HepG2 (cell line): ENCODE measurements around the gene AGTRAP. TPM values are rescaled to one million over a fixed set of nuclear protein-coding genes. Genes with fewer than 3 reads are reported as not detected.

Experiments
- ATAC-seq: fragments of 200-7000 bp; cut with Tn5 transposase; 3 replicates; pipeline ENCODE4 v1.9.1; 2020; ENCODE audit warnings: mild to moderate bottlenecking, moderate library complexity
- BruUV-seq: library from RNA; stranded (reverse); fragments of 400-500 nt; replicated peaks from 2 replicates; lab custom pipeline; 2021; lab: Mats Ljungman, UMichigan
- CTCF ChIA-PET: fragments of 300-600 bp; formaldehyde crosslinking; extraction: SDS; loops from one replicate; lab custom pipeline; 2021; ENCODE audit warnings: low total read pairs, inconsistent platforms, low intra/inter-chr PET ratio; lab: Yijun Ruan, JAX
- POLR2A ChIA-PET: fragments of 350-600 bp; sonication (Branson Sonifier 250); formaldehyde crosslinking; loops from one replicate; lab custom pipeline; 2020; ENCODE audit warnings: antibody characterized with exemption, inconsistent platforms; lab: Yijun Ruan, JAX
- DNase-seq: peaks from one replicate; pipeline ENCODE4 v3.0.0-alpha.2; 2015; ENCODE audit warnings: low spot score
- FAIRE-seq: peaks from 3 replicates; lab custom pipeline; 2011; peaks lifted over from hg19 to GRCh38; lab: Jason Lieb, UNC
- H2AFZ ChIP-seq: one replicate; pipeline ENCODE4 v1.6.1; 2011; ENCODE audit warnings: low read length, inconsistent platforms
- H3K27ac ChIP-seq: fragments of 300-600 bp; 3 replicates; pipeline ENCODE4 v1.8.0; 2011; ENCODE audit warnings: mixed run types, mild to moderate bottlenecking, mixed read lengths, low read length, inconsistent platforms; ENCODE audit not compliant: insufficient read depth; ENCODE audit errors: extremely low read length
- H3K27me3 ChIP-seq, 2 experiments: fragments of 200-600 bp in 1 of 2; 2 replicates in 1 of 2; 3 replicates in 1 of 2; pipeline versions ENCODE4 v1.6.0 to v1.8.0; 2011; ENCODE audit warnings: low read length in 2 of 2, mild to moderate bottlenecking in 2 of 2, moderate library complexity in 2 of 2, inconsistent platforms in 1 of 2; ENCODE audit not compliant: insufficient read depth in 2 of 2, control insufficient read depth in 1 of 2
- H3K36me3 ChIP-seq, 2 experiments: fragments of 200-600 bp in 1 of 2; replicated peaks in 1 of 2; 2 replicates in 1 of 2; 3 replicates in 1 of 2; pipeline versions ENCODE4 v1.5.1 to v1.8.0; 2011; ENCODE audit warnings: low read length in 2 of 2, inconsistent platforms in 1 of 2; ENCODE audit not compliant: insufficient read depth in 2 of 2, control insufficient read depth in 1 of 2
- H3K4me1 ChIP-seq: 2 replicates; pipeline ENCODE4 v1.5.1; 2012; ENCODE audit warnings: low read length, inconsistent platforms; ENCODE audit not compliant: insufficient read depth
- H3K4me2 ChIP-seq: 2 replicates; pipeline ENCODE4 v1.6.0; 2011; ENCODE audit warnings: low read depth, low read length, inconsistent platforms
- H3K4me3 ChIP-seq, 3 experiments: fragments of 200-600 bp in 1 of 3; sonication (generic), shearing (Covaris generic) in 1 of 3; replicated peaks in 1 of 3; 2 replicates each; pipeline ENCODE4 v1.5.1; 2011 to 2016; ENCODE audit warnings: low read length in 3 of 3, inconsistent platforms in 2 of 3, low read depth in 2 of 3, mild to moderate bottlenecking in 2 of 3, control low read depth in 1 of 3, mixed read lengths in 1 of 3; ENCODE audit not compliant: insufficient read depth in 1 of 3
- H3K79me2 ChIP-seq: one replicate; pipeline ENCODE4 v1.6.1; 2011; ENCODE audit warnings: low read length, inconsistent platforms; ENCODE audit not compliant: insufficient read depth
- H3K9ac ChIP-seq: 2 replicates; pipeline ENCODE4 v1.6.0; 2011; ENCODE audit warnings: mild to moderate bottlenecking, low read depth, low read length, inconsistent platforms; ENCODE audit not compliant: insufficient read depth
- H3K9me3 ChIP-seq: 2 replicates; pipeline ENCODE4 v1.5.1; 2012; ENCODE audit warnings: mild to moderate bottlenecking, low read length
- H4K20me1 ChIP-seq: 2 replicates; pipeline ENCODE4 v1.6.0; 2011; ENCODE audit warnings: inconsistent platforms, mild to moderate bottlenecking, low read length, moderate library complexity; ENCODE audit not compliant: insufficient read depth
- ARNT2 ChIP-seq: sonication (generic); formaldehyde crosslinking; IDR thresholded peaks from 2 replicates; pipeline ENCODE4 v1.8.0; 2022; ENCODE audit warnings: mild to moderate bottlenecking, low read depth, missing genetic modification reagents, moderate library complexity
- FOXK2 ChIP-seq: fragments of 450-650 bp; IDR thresholded peaks from 2 replicates; pipeline ENCODE4 v1.6.1; 2016
- HDAC2 ChIP-seq: sonication (generic); formaldehyde crosslinking; IDR thresholded peaks from 2 replicates; pipeline ENCODE4 v1.4.0; 2020; ENCODE audit warnings: missing genetic modification reagents
- IRF9 ChIP-seq: sonication (generic); formaldehyde crosslinking; IDR thresholded peaks from 2 replicates; pipeline ENCODE4 v1.8.0; 2022; ENCODE audit warnings: missing genetic modification reagents, mild to moderate bottlenecking, borderline replicate concordance
- KLF16 ChIP-seq, 2 experiments: sonication (generic) in 1 of 2; formaldehyde crosslinking in 1 of 2; IDR thresholded peaks; 2 replicates each; pipeline versions ENCODE4 v1.6.1 to v1.8.0; 2016 to 2023; ENCODE audit warnings: missing genetic modification reagents in 2 of 2, missing compliant biosample characterization in 1 of 2
- MNT ChIP-seq: fragments of 450-650 bp; IDR thresholded peaks from 2 replicates; pipeline ENCODE4 v1.6.1; 2016
- MYPOP ChIP-seq: sonication (generic); formaldehyde crosslinking; IDR thresholded peaks from 2 replicates; pipeline ENCODE4 v1.8.1; 2023; ENCODE audit warnings: mild to moderate bottlenecking, moderate library complexity, missing genetic modification reagents
- NFE2L1 ChIP-seq: sonication (generic); formaldehyde crosslinking; IDR thresholded peaks from 2 replicates; pipeline ENCODE4 v1.4.0; 2020; ENCODE audit warnings: missing genetic modification reagents, mild to moderate bottlenecking, borderline replicate concordance
- PAXIP1 ChIP-seq: sonication (generic); formaldehyde crosslinking; conservative IDR thresholded peaks from 2 replicates; pipeline ENCODE4 v1.4.0; 2020; ENCODE audit warnings: mild to moderate bottlenecking, missing genetic modification reagents, moderate library complexity
- RCOR2 ChIP-seq: IDR thresholded peaks from 2 replicates; pipeline ENCODE4 v1.6.1; 2016; ENCODE audit warnings: missing biosample characterization, missing genetic modification reagents
- ZBTB14 ChIP-seq: sonication (generic); formaldehyde crosslinking; IDR thresholded peaks from 2 replicates; pipeline ENCODE4 v1.4.0; 2020; ENCODE audit warnings: missing genetic modification reagents
- ZEB1 ChIP-seq: IDR thresholded peaks from 2 replicates; pipeline ENCODE4 v1.6.1; 2012; ENCODE audit warnings: mild to moderate bottlenecking, low read depth, inconsistent platforms; ENCODE audit not compliant: insufficient replicate concordance
- ZNF136 ChIP-seq: sonication (generic); formaldehyde crosslinking; IDR thresholded peaks from 2 replicates; pipeline ENCODE4 v1.8.1; 2022; ENCODE audit warnings: low read depth, mild to moderate bottlenecking, moderate library complexity, missing genetic modification reagents
- ZNF253 ChIP-seq: sonication (generic); formaldehyde crosslinking; IDR thresholded peaks from 2 replicates; pipeline ENCODE4 v1.8.0; 2022; ENCODE audit warnings: mild to moderate bottlenecking, missing genetic modification reagents, borderline replicate concordance
- ZNF773 ChIP-seq: sonication (generic); formaldehyde crosslinking; IDR thresholded peaks from 2 replicates; pipeline ENCODE4 v1.4.0; 2020; ENCODE audit warnings: missing genetic modification reagents, borderline replicate concordance
- WGBS: methylation state at CpG from one replicate; pipeline ENCODE4 v1.1.6; 2017; ENCODE audit warnings: low lambda C conversion rate; 5-methylcytosine and 5-hydroxymethylcytosine counted together
- in situ Hi-C: cut with HindIII; loops from 2 replicates; pipeline ENCODE4 v1.10.0; 2017; ENCODE audit warnings: low pct_unique_long_range_greater_than_20kb; ENCODE audit not compliant: extremely low pct_ligation_motif_present
- intact Hi-C: fragments of 100-400 bp; cut with micrococcal nuclease; formaldehyde crosslinking; loops from one replicate; pipeline ENCODE4 v1.10.0; 2022; ENCODE audit not compliant: unreplicated experiment
- polyA plus RNA-seq, 8 experiments: library from polyadenylated mRNA; depleted of rRNA in 3 of 8; stranded (reverse) in 7 of 8; unstranded in 1 of 8; fragments of >200 nt; fragmentation: Illumina TruSeq in 4 of 8; extraction: Trizol in 4 of 8; gene quantifications; 2 replicates each; pipeline versions ENCODE4 v1.2.1 to v1.2.3, GENCODE V29; 2011 to 2016; ENCODE audit warnings: low read depth in 4 of 8, missing spikeins in 1 of 8, mixed read lengths in 1 of 8; ENCODE audit not compliant: insufficient read depth in 1 of 8
- total RNA-seq, 5 experiments: library from RNA; depleted of rRNA; stranded (reverse); fragments of >200 nt; fragmentation: Illumina TruSeq; extraction: Trizol; gene quantifications; 2 replicates each; pipeline ENCODE4 v1.2.3, GENCODE V29; 2016; ENCODE audit warnings: low read depth in 1 of 5

Gene AGTRAP
- total and polyA plus RNA-seq, 2 of the 13 experiments (the other 11 are each of a cell fraction or from before 2014, with no cell fraction given), result 28.3 to 32.0 TPM

GRCh38 chr1:11720525-11720924 is 15.4 kb upstream of the AGTRAP start:
- H4K20me1 ChIP-seq, result no peaks in the 10 kb centered on the region
- ChIA-PET CTCF (interaction anchor here (0.7 to 1.8 kb wide), 3 partner anchors 56 to 78 kb away, joined by 4 to 15 read pairs (median 7); partner anchors contain the start of gene FBXO6), POLR2A (interaction anchor here (1.8 kb wide), 2 partner anchors 16 to 67 kb away, joined by 7 to 9 read pairs; partner anchors contain the start of gene AGTRAP)
- no peak overlapping the region for H2AFZ ChIP-seq
- peaks cover 11% of the 10 kb centered on the region for H3K4me1 ChIP-seq
- H3K9ac ChIP-seq, result no peak overlapping the region
- BruUV-seq, result no TSS peak
- ATAC-seq (no peak), DNase-seq (no peak), FAIRE-seq (no peak)
- no peak overlapping the region for H3K4me2 ChIP-seq
- H3K27ac ChIP-seq, result no peak overlapping the region
- intact Hi-C loops, result no loop called here
- no peaks in the 10 kb centered on the region for H3K9me3 ChIP-seq
- H3K4me3 ChIP-seq, result no peak overlapping the region
- H3K27me3 ChIP-seq, result peaks cover 8 to 40% of the 10 kb centered on the region in 2 experiments; a peak in 4 of 5 replicates
- WGBS, result 16% methylated on average over 4 of the region's 4 CpGs
- H3K79me2 ChIP-seq, result no peaks in the 10 kb centered on the region
- in situ Hi-C loops, result no loop called here
- H3K36me3 ChIP-seq, result no peaks in the 10 kb centered on the region
- no peak for TF ChIP-seq ARNT2 (CRISPR knock-in tag)
- no peak for TF ChIP-seq ZEB1
- no peak for TF ChIP-seq HDAC2 (CRISPR knock-in tag)
- no peak for TF ChIP-seq ZNF136 (CRISPR knock-in tag)
- no peak for TF ChIP-seq ZBTB14 (CRISPR knock-in tag)
- no peak for TF ChIP-seq FOXK2
- no peak for TF ChIP-seq MNT
- no peak for TF ChIP-seq KLF16 (CRISPR knock-in tag; IDR thresholded peaks at IDR 0.05)
- TF ChIP-seq IRF9 (CRISPR knock-in tag), result no peak
- TF ChIP-seq ZNF773 (CRISPR knock-in tag), result no peak
- no peak for TF ChIP-seq MYPOP (CRISPR knock-in tag)
- TF ChIP-seq PAXIP1 (CRISPR knock-in tag), result no peak
- no peak for TF ChIP-seq RCOR2 (CRISPR knock-in tag)
- TF ChIP-seq NFE2L1 (CRISPR knock-in tag), result no peak
- TF ChIP-seq ZNF253, result no peak
